Measurements from ENCODE around the gene ZNF841. TPM values are rescaled to one million over a fixed set of nuclear protein-coding genes. Genes with fewer than 3 reads are reported as not detected.

Gene ZNF841
- total and polyA plus RNA-seq, 2 of the 13 experiments (the other 11 are each of a cell fraction or from before 2014, with no cell fraction given): 6.2 to 14.2 TPM

DNA sequence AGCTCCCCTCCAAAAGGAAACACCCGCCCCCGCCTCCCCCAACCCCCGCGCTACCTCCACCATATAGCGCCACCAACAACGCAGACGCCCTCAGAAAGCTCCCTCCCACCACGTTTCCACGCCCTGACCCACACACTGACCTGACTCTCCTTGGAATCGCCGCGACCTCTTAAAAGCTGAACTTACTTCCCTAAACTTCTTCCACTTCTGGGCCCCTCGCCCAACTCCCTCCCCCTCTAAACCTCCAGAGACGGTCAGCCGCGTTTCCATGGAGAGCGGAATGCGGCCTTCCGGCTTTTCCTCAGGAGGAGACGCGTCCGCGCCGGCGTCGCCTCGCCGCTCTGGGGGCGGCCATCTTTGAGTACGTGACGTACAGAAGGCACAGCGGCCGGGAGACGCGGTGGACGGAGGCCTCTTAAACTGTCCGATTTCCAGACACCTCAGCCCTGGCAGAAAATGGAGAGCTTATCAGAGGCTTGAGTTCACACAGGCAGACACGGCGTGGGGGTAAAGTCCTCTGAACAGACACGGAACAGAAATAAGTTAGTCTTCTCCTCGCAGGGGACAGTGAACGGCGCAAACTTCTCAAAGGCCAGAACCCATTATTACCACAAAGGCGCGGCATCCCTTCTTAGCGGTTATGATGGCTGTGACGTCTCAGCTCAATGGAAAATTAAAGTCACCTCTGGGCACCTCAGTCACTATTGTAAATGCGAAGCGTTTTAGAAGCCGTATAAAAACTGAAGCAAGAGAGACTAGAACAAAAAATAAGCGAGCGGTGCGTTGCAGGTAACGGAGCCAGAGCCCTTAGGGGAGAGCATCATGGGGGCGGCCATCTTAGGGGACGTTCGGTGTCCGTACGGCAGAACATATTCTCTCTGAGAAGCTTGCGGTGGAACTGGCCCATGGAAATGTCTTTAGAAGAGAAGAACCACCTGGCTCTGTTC is 46.7 kb downstream of the ZNF841 start, which contains the start of gene ZNF432 (continued):
- TF ChIP-seq, protein P1, sequence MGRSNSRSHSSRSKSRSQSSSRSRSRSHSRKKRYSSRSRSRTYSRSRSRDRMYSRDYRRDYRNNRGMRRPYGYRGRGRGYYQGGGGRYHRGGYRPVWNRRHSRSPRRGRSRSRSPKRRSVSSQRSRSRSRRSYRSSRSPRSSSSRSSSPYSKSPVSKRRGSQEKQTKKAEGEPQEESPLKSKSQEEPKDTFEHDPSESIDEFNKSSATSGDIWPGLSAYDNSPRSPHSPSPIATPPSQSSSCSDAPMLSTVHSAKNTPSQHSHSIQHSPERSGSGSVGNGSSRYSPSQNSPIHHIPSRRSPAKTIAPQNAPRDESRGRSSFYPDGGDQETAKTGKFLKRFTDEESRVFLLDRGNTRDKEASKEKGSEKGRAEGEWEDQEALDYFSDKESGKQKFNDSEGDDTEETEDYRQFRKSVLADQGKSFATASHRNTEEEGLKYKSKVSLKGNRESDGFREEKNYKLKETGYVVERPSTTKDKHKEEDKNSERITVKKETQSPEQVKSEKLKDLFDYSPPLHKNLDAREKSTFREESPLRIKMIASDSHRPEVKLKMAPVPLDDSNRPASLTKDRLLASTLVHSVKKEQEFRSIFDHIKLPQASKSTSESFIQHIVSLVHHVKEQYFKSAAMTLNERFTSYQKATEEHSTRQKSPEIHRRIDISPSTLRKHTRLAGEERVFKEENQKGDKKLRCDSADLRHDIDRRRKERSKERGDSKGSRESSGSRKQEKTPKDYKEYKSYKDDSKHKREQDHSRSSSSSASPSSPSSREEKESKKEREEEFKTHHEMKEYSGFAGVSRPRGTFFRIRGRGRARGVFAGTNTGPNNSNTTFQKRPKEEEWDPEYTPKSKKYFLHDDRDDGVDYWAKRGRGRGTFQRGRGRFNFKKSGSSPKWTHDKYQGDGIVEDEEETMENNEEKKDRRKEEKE (IDR thresholded peaks at IDR 0.05): no peak
- TF ChIP-seq ZNF225 (CRISPR knock-in tag; IDR thresholded peaks at IDR 0.05): 0 out of 2 replicates have a peak, but pooled peaks have one; percentile 46
- TF ChIP-seq SNAPC2 (CRISPR knock-in tag; IDR thresholded peaks at IDR 0.05): no peak
- no peak for TF ChIP-seq HDAC6 (IDR thresholded peaks at IDR 0.05; ENCODE audit: low read depth, low read length)
- TF ChIP-seq, protein P2, sequence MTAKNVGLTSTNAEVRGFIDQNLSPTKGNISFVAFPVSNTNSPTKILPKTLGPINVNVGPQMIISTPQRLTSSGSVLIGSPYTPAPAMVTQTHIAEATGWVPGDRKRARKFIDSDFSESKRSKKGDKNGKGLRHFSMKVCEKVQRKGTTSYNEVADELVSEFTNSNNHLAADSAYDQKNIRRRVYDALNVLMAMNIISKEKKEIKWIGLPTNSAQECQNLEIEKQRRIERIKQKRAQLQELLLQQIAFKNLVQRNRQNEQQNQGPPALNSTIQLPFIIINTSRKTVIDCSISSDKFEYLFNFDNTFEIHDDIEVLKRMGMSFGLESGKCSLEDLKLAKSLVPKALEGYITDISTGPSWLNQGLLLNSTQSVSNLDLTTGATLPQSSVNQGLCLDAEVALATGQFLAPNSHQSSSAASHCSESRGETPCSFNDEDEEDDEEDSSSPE (CRISPR knock-in tag; IDR thresholded peaks at IDR 0.05): no peak
- TF ChIP-seq ZKSCAN5 (CRISPR knock-in tag; IDR thresholded peaks at IDR 0.05): no peak
- TF ChIP-seq DNMT1 (CRISPR knock-in tag; IDR thresholded peaks at IDR 0.05): no peak
- no peak for TF ChIP-seq PCBP2 (optimal IDR thresholded peaks at IDR 0.05; ENCODE audit: low read depth, low read length, poor library complexity, severe bottlenecking)
- TF ChIP-seq, protein P3, sequence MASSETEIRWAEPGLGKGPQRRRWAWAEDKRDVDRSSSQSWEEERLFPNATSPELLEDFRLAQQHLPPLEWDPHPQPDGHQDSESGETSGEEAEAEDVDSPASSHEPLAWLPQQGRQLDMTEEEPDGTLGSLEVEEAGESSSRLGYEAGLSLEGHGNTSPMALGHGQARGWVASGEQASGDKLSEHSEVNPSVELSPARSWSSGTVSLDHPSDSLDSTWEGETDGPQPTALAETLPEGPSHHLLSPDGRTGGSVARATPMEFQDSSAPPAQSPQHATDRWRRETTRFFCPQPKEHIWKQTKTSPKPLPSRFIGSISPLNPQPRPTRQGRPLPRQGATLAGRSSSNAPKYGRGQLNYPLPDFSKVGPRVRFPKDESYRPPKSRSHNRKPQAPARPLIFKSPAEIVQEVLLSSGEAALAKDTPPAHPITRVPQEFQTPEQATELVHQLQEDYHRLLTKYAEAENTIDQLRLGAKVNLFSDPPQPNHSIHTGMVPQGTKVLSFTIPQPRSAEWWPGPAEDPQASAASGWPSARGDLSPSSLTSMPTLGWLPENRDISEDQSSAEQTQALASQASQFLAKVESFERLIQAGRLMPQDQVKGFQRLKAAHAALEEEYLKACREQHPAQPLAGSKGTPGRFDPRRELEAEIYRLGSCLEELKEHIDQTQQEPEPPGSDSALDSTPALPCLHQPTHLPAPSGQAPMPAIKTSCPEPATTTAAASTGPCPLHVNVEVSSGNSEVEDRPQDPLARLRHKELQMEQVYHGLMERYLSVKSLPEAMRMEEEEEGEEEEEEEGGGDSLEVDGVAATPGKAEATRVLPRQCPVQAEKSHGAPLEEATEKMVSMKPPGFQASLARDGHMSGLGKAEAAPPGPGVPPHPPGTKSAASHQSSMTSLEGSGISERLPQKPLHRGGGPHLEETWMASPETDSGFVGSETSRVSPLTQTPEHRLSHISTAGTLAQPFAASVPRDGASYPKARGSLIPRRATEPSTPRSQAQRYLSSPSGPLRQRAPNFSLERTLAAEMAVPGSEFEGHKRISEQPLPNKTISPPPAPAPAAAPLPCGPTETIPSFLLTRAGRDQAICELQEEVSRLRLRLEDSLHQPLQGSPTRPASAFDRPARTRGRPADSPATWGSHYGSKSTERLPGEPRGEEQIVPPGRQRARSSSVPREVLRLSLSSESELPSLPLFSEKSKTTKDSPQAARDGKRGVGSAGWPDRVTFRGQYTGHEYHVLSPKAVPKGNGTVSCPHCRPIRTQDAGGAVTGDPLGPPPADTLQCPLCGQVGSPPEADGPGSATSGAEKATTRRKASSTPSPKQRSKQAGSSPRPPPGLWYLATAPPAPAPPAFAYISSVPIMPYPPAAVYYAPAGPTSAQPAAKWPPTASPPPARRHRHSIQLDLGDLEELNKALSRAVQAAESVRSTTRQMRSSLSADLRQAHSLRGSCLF (CRISPR knock-in tag; IDR thresholded peaks at IDR 0.05; ENCODE audit: borderline replicate concordance): no peak
- TF ChIP-seq ISX (CRISPR knock-in tag; conservative IDR thresholded peaks at IDR 0.05): no peak
- peak; percentile 53; the same call in 1 of the 2 replicates for TF ChIP-seq HDAC2 (CRISPR knock-in tag; IDR thresholded peaks at IDR 0.05)
- TF ChIP-seq ZNF30 (CRISPR knock-in tag; IDR thresholded peaks at IDR 0.05): 0 out of 2 replicates have a peak, but pooled peaks have one; percentile 45
- TF ChIP-seq, protein P4, sequence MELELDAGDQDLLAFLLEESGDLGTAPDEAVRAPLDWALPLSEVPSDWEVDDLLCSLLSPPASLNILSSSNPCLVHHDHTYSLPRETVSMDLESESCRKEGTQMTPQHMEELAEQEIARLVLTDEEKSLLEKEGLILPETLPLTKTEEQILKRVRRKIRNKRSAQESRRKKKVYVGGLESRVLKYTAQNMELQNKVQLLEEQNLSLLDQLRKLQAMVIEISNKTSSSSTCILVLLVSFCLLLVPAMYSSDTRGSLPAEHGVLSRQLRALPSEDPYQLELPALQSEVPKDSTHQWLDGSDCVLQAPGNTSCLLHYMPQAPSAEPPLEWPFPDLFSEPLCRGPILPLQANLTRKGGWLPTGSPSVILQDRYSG (CRISPR knock-in tag; IDR thresholded peaks at IDR 0.05): no peak
- 0 out of 2 replicates have a peak, but pooled peaks have one; percentile 30 for TF ChIP-seq BRD4 (CRISPR knock-in tag; IDR thresholded peaks at IDR 0.05)
- TF ChIP-seq ZNF484 (CRISPR knock-in tag; IDR thresholded peaks at IDR 0.05; ENCODE audit: borderline replicate concordance, low read depth): no peak
- TF ChIP-seq, protein P5, sequence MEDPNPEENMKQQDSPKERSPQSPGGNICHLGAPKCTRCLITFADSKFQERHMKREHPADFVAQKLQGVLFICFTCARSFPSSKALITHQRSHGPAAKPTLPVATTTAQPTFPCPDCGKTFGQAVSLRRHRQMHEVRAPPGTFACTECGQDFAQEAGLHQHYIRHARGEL (CRISPR knock-in tag; IDR thresholded peaks at IDR 0.05): no peak
- no peak for TF ChIP-seq MBD4 (IDR thresholded peaks at IDR 0.05; ENCODE audit: borderline replicate concordance, low read length)
- TF ChIP-seq ZNF136 (CRISPR knock-in tag; IDR thresholded peaks at IDR 0.05; ENCODE audit: low read depth): no peak

Measured in HepG2 (cell line).